ENCODE results near the gene COL4A1.

DNA sequence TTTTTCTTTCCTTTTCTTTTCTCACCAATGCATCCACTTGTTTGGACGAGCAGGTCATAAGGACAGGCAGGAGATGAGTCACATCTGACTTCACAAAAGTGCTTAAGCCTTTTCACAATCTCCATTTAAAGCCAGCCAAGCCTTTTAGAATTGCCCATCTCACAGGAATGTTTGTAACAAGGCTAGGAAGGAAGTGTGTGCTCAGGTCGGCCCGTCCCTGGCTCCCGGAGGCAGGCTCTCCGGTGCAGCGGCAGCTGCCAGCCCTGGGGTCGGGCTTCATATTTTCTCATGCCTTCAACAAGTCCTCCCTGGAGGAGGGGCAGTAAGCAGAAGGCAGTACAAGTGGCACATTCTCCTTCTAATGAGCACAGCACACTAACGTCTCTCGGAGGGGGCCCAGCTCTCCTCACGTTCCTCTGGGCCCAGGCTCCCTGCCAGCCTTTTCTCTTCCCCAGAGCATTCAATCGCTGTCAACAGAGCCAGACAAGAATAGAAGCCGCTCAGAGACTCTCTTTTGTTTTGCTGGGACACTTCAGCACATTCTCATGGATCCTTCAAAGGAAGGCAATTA is 180.5 kb downstream of the COL4A1 start:
- TF ChIP-seq, protein P1, sequence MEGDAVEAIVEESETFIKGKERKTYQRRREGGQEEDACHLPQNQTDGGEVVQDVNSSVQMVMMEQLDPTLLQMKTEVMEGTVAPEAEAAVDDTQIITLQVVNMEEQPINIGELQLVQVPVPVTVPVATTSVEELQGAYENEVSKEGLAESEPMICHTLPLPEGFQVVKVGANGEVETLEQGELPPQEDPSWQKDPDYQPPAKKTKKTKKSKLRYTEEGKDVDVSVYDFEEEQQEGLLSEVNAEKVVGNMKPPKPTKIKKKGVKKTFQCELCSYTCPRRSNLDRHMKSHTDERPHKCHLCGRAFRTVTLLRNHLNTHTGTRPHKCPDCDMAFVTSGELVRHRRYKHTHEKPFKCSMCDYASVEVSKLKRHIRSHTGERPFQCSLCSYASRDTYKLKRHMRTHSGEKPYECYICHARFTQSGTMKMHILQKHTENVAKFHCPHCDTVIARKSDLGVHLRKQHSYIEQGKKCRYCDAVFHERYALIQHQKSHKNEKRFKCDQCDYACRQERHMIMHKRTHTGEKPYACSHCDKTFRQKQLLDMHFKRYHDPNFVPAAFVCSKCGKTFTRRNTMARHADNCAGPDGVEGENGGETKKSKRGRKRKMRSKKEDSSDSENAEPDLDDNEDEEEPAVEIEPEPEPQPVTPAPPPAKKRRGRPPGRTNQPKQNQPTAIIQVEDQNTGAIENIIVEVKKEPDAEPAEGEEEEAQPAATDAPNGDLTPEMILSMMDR (IDR thresholded peaks at IDR 0.05; ENCODE audit: low read length) = no peak
- no peak for TF ChIP-seq EZH2 (IDR thresholded peaks at IDR 0.05; ENCODE audit: borderline replicate concordance, low read length)

Data from OCI-LY1 (cell line).